Hepatocyte (in vitro differentiated cells): Measurements from ENCODE around the gene SLC8A1.

Source experiments
- CTCF ChIP-seq: fragments of 200-600 bp; sonication (generic); IDR thresholded peaks from 2 replicates; pipeline ENCODE4 v1.5.1; 2016; ENCODE audit warnings: antibody characterized with exemption, mild to moderate bottlenecking; ENCODE audit not compliant: poor library complexity
- EZH2 ChIP-seq: fragments of 200-600 bp; sonication (generic); IDR thresholded peaks from 2 replicates; pipeline ENCODE4 v1.6.1; 2016; ENCODE audit warnings: antibody characterized with exemption, mild to moderate bottlenecking, borderline replicate concordance
- EZH2phosphoT487 ChIP-seq: fragments of 200-600 bp; sonication (generic); IDR thresholded peaks from one replicate; pipeline ENCODE4 v1.6.1; 2018; ENCODE audit warnings: antibody characterized with exemption, mild to moderate bottlenecking, low read depth, moderate library complexity; ENCODE audit not compliant: unreplicated experiment, severe bottlenecking

GRCh38 chr2:40332191-40332826 is 119.6 kb downstream of the SLC8A1 start:
- TF ChIP-seq CTCF (no peak), EZH2 (no peak), EZH2phosphoT487 (no peak)
